HCT116 (cell line): ENCODE measurements around the gene NARF. TPM values are rescaled to one million over a fixed set of nuclear protein-coding genes. Genes with fewer than 3 reads are reported as not detected.

Experiments used
- ATAC-seq: fragments of 200-7000 bp; cut with Tn5 transposase; 2 replicates; pipeline ENCODE4 v1.9.1; 2020; ENCODE audit warnings: mild to moderate bottlenecking, moderate library complexity
- BruUV-seq: library from RNA; stranded (reverse); fragments of 400-500 nt; replicated peaks from 2 replicates; lab custom pipeline; 2021; lab: Mats Ljungman, UMichigan
- CTCF ChIA-PET: fragments of 300-600 bp; sonication (Branson Sonifier 250); formaldehyde crosslinking; loops from one replicate; lab custom pipeline; 2021; ENCODE audit warnings: antibody characterized with exemption; lab: Charles Lee
- POLR2A ChIA-PET: fragments of 300-600, 350-600 bp; sonication (Branson Sonifier 250); formaldehyde crosslinking; loops from one replicate; lab custom pipeline; 2021; ENCODE audit warnings: antibody characterized with exemption; lab: Charles Lee
- RAD21 ChIA-PET, 2 experiments: fragments of 300-600 bp; sonication (Branson Sonifier 250); formaldehyde crosslinking; loops; one replicate each; lab custom pipeline; 2023; ENCODE audit warnings: low total read pairs in 2 of 2; ENCODE audit not compliant: uncharacterized antibody in 2 of 2, unreplicated experiment in 2 of 2, low non-redundant PET in 1 of 2; lab: Charles Lee
- DNase-seq: peaks from one replicate; pipeline ENCODE4 v3.0.0-alpha.2; 2010; ENCODE audit warnings: low read depth, low spot score
- H2AFZ ChIP-seq: fragments of 200-600 bp; shearing (Covaris generic), sonication (generic); 2 replicates; pipeline ENCODE4 v1.6.1; 2017; ENCODE audit warnings: low read depth, mixed run types, mixed read lengths, antibody characterized with exemption, low read length; ENCODE audit not compliant: poor library complexity, severe bottlenecking
- H3K27ac ChIP-seq: 2 replicates; pipeline ENCODE4 v1.5.1; 2012; ENCODE audit warnings: low read depth, low read length
- H3K27me3 ChIP-seq: fragments of 200-600 bp; sonication (generic); 2 replicates; pipeline ENCODE4 v1.6.1; 2016; ENCODE audit warnings: mixed run types, low read length, mixed read lengths; ENCODE audit not compliant: insufficient read depth
- H3K36me3 ChIP-seq, 2 experiments: fragments of 200-500 bp in 1 of 2; fragments of 200-600 bp in 1 of 2; sonication (Bioruptor generic) in 1 of 2; sonication (generic) in 1 of 2; 2 replicates each; pipeline versions ENCODE4 v1.5.1 to v1.6.1; 2014 to 2016; ENCODE audit warnings: low read length in 2 of 2, inconsistent platforms in 1 of 2, mixed read lengths in 1 of 2, mixed run types in 1 of 2; ENCODE audit not compliant: insufficient read depth in 2 of 2, control insufficient read depth in 1 of 2
- H3K4me1 ChIP-seq, 2 experiments: fragments of 200-600 bp in 1 of 2; sonication (generic) in 1 of 2; 2 replicates each; pipeline versions ENCODE4 v1.5.1 to v1.6.1; 2012 to 2017; ENCODE audit warnings: low read length in 2 of 2, inconsistent platforms in 1 of 2, mild to moderate bottlenecking in 1 of 2, mixed read lengths in 1 of 2, mixed run types in 1 of 2, moderate library complexity in 1 of 2; ENCODE audit not compliant: insufficient read depth in 2 of 2, control insufficient read depth in 1 of 2
- H3K4me2 ChIP-seq: fragments of 200-600 bp; sonication (generic); 2 replicates; pipeline ENCODE4 v1.6.1; 2017; ENCODE audit warnings: mixed run types, low read length, mixed read lengths
- H3K4me3 ChIP-seq, 2 experiments: fragments of 200-600 bp in 1 of 2; sonication (generic) in 1 of 2; replicated peaks in 1 of 2; 2 replicates each; pipeline ENCODE4 v1.5.1; 2011 to 2016; ENCODE audit warnings: low read length in 2 of 2, control low read depth in 1 of 2, low read depth in 1 of 2, mild to moderate bottlenecking in 1 of 2, mixed read lengths in 1 of 2, mixed run types in 1 of 2
- H3K79me2 ChIP-seq: fragments of 200-600 bp; sonication (generic); 2 replicates; pipeline ENCODE4 v1.6.1; 2017; ENCODE audit warnings: mild to moderate bottlenecking, mixed run types, low read length, moderate library complexity, mixed read lengths; ENCODE audit not compliant: insufficient read depth
- H3K9ac ChIP-seq: fragments of 200-600 bp; sonication (generic); 2 replicates; pipeline ENCODE4 v1.6.1; 2016; ENCODE audit warnings: low read length, mixed read lengths
- H3K9me2 ChIP-seq: fragments of 200-600 bp; sonication (generic), shearing (Covaris generic); 2 replicates; pipeline ENCODE4 v1.6.1; 2017; ENCODE audit warnings: mixed run types, mild to moderate bottlenecking, moderate library complexity; ENCODE audit not compliant: insufficient read depth
- H3K9me3 ChIP-seq, 2 experiments: fragments of 200-500 bp in 1 of 2; fragments of 200-600 bp in 1 of 2; sonication (Bioruptor generic) in 1 of 2; sonication (generic) in 1 of 2; 2 replicates each; pipeline ENCODE4 v1.6.1; 2014 to 2017; ENCODE audit warnings: low read length in 2 of 2, mixed read lengths in 2 of 2, inconsistent platforms in 1 of 2, low read depth in 1 of 2, mild to moderate bottlenecking in 1 of 2, mixed run types in 1 of 2, moderate library complexity in 1 of 2; ENCODE audit not compliant: control insufficient read depth in 1 of 2, insufficient read depth in 1 of 2
- H4K20me1 ChIP-seq: fragments of 200-600 bp; sonication (generic), shearing (Covaris generic); 2 replicates; pipeline ENCODE4 v1.6.1; 2017; ENCODE audit warnings: mixed run types, mild to moderate bottlenecking, moderate library complexity; ENCODE audit not compliant: insufficient read depth
- CBX3 ChIP-seq: IDR thresholded peaks from 2 replicates; pipeline ENCODE4 v1.6.1; 2012; ENCODE audit warnings: low read depth
- CEBPB ChIP-seq: IDR thresholded peaks from 2 replicates; pipeline ENCODE4 v1.6.1; 2012; ENCODE audit warnings: low read depth
- CTCF ChIP-seq, 3 experiments: fragments of 200-600 bp in 1 of 3; sonication (generic) in 1 of 3; IDR thresholded peaks in 2 of 3; conservative IDR thresholded peaks in 1 of 3; 2 replicates each; pipeline ENCODE4 v1.5.1; 2012 to 2017; ENCODE audit warnings: low read depth in 2 of 3, low read length in 2 of 3, antibody characterized with exemption in 1 of 3, borderline replicate concordance in 1 of 3, control low read depth in 1 of 3, mild to moderate bottlenecking in 1 of 3, mixed read lengths in 1 of 3, mixed run types in 1 of 3, moderate library complexity in 1 of 3; ENCODE audit not compliant: insufficient read depth in 1 of 3
- EGR1 ChIP-seq: IDR thresholded peaks from 2 replicates; pipeline ENCODE4 v1.6.1; 2012; ENCODE audit warnings: low read depth
- ELF1 ChIP-seq: IDR thresholded peaks from 2 replicates; pipeline ENCODE4 v1.6.1; 2012; ENCODE audit warnings: low read depth, borderline replicate concordance
- EZH2 ChIP-seq: fragments of 200-600 bp; sonication (generic); IDR thresholded peaks from 2 replicates; pipeline ENCODE4 v1.6.1; 2017; ENCODE audit warnings: antibody characterized with exemption, mixed run types
- EZH2phosphoT487 ChIP-seq: fragments of 200-600 bp; IDR thresholded peaks from 2 replicates; pipeline ENCODE4 v1.6.1; 2018; ENCODE audit warnings: antibody characterized with exemption, borderline replicate concordance
- FOSL1 ChIP-seq: IDR thresholded peaks from 2 replicates; pipeline ENCODE4 v1.6.1; 2012; ENCODE audit warnings: low read depth
- JUND ChIP-seq: IDR thresholded peaks from 2 replicates; pipeline ENCODE4 v1.6.1; 2012
- MAX ChIP-seq: IDR thresholded peaks from 2 replicates; pipeline ENCODE4 v1.6.1; 2012
- POLR2A ChIP-seq: IDR thresholded peaks from 2 replicates; pipeline ENCODE4 v1.7.0; 2011; ENCODE audit warnings: borderline replicate concordance; ENCODE audit not compliant: insufficient read depth, insufficient read length; ENCODE audit errors: extremely low read depth
- RAD21 ChIP-seq: IDR thresholded peaks from 2 replicates; pipeline ENCODE4 v1.6.1; 2012; ENCODE audit warnings: low read depth, mild to moderate bottlenecking
- REST ChIP-seq: IDR thresholded peaks from 2 replicates; pipeline ENCODE4 v1.6.1; 2012; ENCODE audit warnings: low read depth
- SRF ChIP-seq: IDR thresholded peaks from 2 replicates; pipeline ENCODE4 v1.6.1; 2012; ENCODE audit warnings: low read depth
- TCF7L2 ChIP-seq: IDR thresholded peaks from 2 replicates; pipeline ENCODE4 v1.7.0; 2011; ENCODE audit warnings: borderline replicate concordance, inconsistent platforms; ENCODE audit not compliant: insufficient read depth, insufficient read length; ENCODE audit errors: extremely low read depth
- YY1 ChIP-seq: IDR thresholded peaks from 2 replicates; pipeline ENCODE4 v1.6.1; 2011; ENCODE audit warnings: low read length, low read depth, moderate library complexity, mild to moderate bottlenecking; ENCODE audit not compliant: insufficient replicate concordance; ENCODE audit errors: extremely low read depth
- ZBTB33 ChIP-seq: IDR thresholded peaks from 2 replicates; pipeline ENCODE4 v1.6.1; 2011; ENCODE audit warnings: mild to moderate bottlenecking, low read length, moderate library complexity; ENCODE audit not compliant: insufficient replicate concordance; ENCODE audit errors: extremely low read depth
- intact Hi-C: fragments of 100-400 bp; cut with micrococcal nuclease; formaldehyde crosslinking; loops from 2 replicates; pipeline ENCODE4 v1.10.0; 2022
- total RNA-seq: library from RNA; stranded (reverse); gene quantifications from one replicate; pipeline ENCODE4 v1.2.1, GENCODE V29; 2021; ENCODE audit not compliant: unreplicated experiment

NARF gene
- total RNA-seq, 1 experiment from 2014 or later = 91.8 TPM

- DNase-seq = no peak
- TSS peak; percentile 33 for BruUV-seq
- no peak for TF ChIP-seq YY1
- TF ChIP-seq POLR2A = no peak
- TF ChIP-seq REST = no peak
- TF ChIP-seq CEBPB = no peak
- no peak for TF ChIP-seq EZH2
- TF ChIP-seq FOSL1 = no peak
- TF ChIP-seq MAX = no peak
- TF ChIP-seq ELF1 = no peak
- TF ChIP-seq ZBTB33 = no peak
- TF ChIP-seq CBX3 = no peak
- no peak for TF ChIP-seq SRF
- no peak for TF ChIP-seq CTCF (IDR thresholded peaks at IDR 0.05 in 2 of 3, conservative IDR thresholded peaks at IDR 0.05 in 1 of 3; ENCODE audit: borderline replicate concordance in 1 of 3, insufficient read depth in 1 of 3, low read depth in 2 of 3, low read length in 2 of 3)
- no peak for TF ChIP-seq EGR1
- no peak for TF ChIP-seq RAD21
- TF ChIP-seq JUND = no peak
- no peak for TF ChIP-seq EZH2phosphoT487
- TF ChIP-seq TCF7L2 = no peak
- Histone ChIP-seq H3K9ac (no peak overlapping the region), H3K36me3 (peaks cover 0 to 15% of the 10 kb centered on the region in 2 experiments; a peak in 1 of 4 replicates), H3K9me2 (no peaks in the 10 kb centered on the region), H3K79me2 (no peaks in the 10 kb centered on the region), H2AFZ (no peak overlapping the region), H3K9me3 (no peaks in the 10 kb centered on the region), H3K27me3 (no peaks in the 10 kb centered on the region), H3K4me2 (no peak overlapping the region), H3K27ac (no peak overlapping the region), H3K4me3 (no peak overlapping the region), H4K20me1 (no peaks in the 10 kb centered on the region), H3K4me1 (no peaks in the 10 kb centered on the region)
- POLR2A ChIA-PET = no interaction called here
- intact Hi-C loops = no loop called here
- no peak for ATAC-seq
- CTCF ChIA-PET = no interaction called here
- RAD21 ChIA-PET = no interaction called here
Observed at GRCh38 chr17:82442643-82443464, 15.7 kb upstream of the NARF start.
